Retinal pigment epithelial cell (primary cell): ENCODE results near the gene HOXD8.

Source experiments
- DNase-seq: peaks from one replicate; pipeline ENCODE4 v3.0.0-alpha.2; 2010; ENCODE audit warnings: low read depth
- H3K4me3 ChIP-seq: 2 replicates; pipeline ENCODE4 v1.5.1; 2011; ENCODE audit warnings: mild to moderate bottlenecking, low read length, control low read depth, moderate library complexity
- CTCF ChIP-seq: conservative IDR thresholded peaks from 2 replicates; pipeline ENCODE4 v1.5.1; 2011; ENCODE audit warnings: low read depth, low read length, control low read depth, inconsistent platforms

Gene HOXD8

GRCh38 chr2:176105078-176105729 is 24.3 kb upstream of the HOXD8 start:
- TF ChIP-seq CTCF, result no peak
- DNase-seq, result no peak
- H3K4me3 ChIP-seq, result no peak overlapping the region

GRCh38 chr2:176105730-176106580 is 23.6 kb upstream of the HOXD8 start:
- no peak for DNase-seq
- no peak for TF ChIP-seq CTCF
- H3K4me3 ChIP-seq, result no peak overlapping the region

GRCh38 chr2:176106581-176107539 is 22.6 kb upstream of the HOXD8 start, which contains the start of gene HOXD11:
TSS of gene HOXD11 (plus strand) at chr2:176107280. CDS start at chr2:176107356, 76 bp downstream.
- no peak for DNase-seq
- no peak for TF ChIP-seq CTCF
- H3K4me3 ChIP-seq, result no peak within 1 kb of the TSS

- no peak for TF ChIP-seq CTCF
- DNase-seq, result no peak
- no peak overlapping the region for H3K4me3 ChIP-seq
These were observed 21.7 kb upstream of the HOXD8 start for GRCh38 chr2:176107731-176108181.

GRCh38 chr2:176109192-176109901 is 20.2 kb upstream of the HOXD8 start:
- no peak for DNase-seq
- no peak for TF ChIP-seq CTCF

GRCh38 chr2:176109946-176110345 is 19.6 kb upstream of the HOXD8 start:
- DNase-seq, result no peak
- no peak overlapping the region for H3K4me3 ChIP-seq

More at GRCh38 chr2:176109192-176109901, 20.2 kb upstream of the HOXD8 start:
- no peak overlapping the region for H3K4me3 ChIP-seq

More at GRCh38 chr2:176109946-176110345, 19.6 kb upstream of the HOXD8 start:
- TF ChIP-seq CTCF, result no peak
